Activated naive CD4-positive, alpha-beta T cell treated with anti-CD3 and anti-CD28 coated beads for 36 hours (primary cell): ENCODE measurements around the gene SNUPN. TPM values are rescaled to one million over a fixed set of nuclear protein-coding genes. Genes with fewer than 3 reads are reported as not detected.
"Not testable (repeated sequence)": the region's sequence is repeated elsewhere in the genome, so short reads cannot be mapped to it uniquely, and the experiment has no call there.

Experiments
- CTCF ChIA-PET: fragments of 350-600 bp; sonication (Branson Sonifier 250); formaldehyde crosslinking; loops from one replicate; lab custom pipeline; 2021; ENCODE audit warnings: antibody characterized with exemption; lab: Charles Lee
- DNase-seq: peaks from one replicate; pipeline ENCODE4 v3.0.0-alpha.2; 2020
- H3K27ac Mint-ChIP-seq: one replicate; pipeline ENCODE4 v1.8.0; 2021; ENCODE audit warnings: mild to moderate bottlenecking, mixed read lengths
- H3K27me3 Mint-ChIP-seq: one replicate; pipeline ENCODE4 v1.8.0; 2021; ENCODE audit warnings: low read depth, mixed read lengths
- H3K36me3 Mint-ChIP-seq: one replicate; pipeline ENCODE4 v1.8.0; 2021; ENCODE audit warnings: low read depth, mixed read lengths
- H3K4me1 Mint-ChIP-seq: one replicate; pipeline ENCODE4 v1.8.0; 2021; ENCODE audit warnings: low read depth, mixed read lengths
- H3K4me3 Mint-ChIP-seq: one replicate; pipeline ENCODE4 v1.8.0; 2021; ENCODE audit warnings: mild to moderate bottlenecking, moderate library complexity, mixed read lengths
- H3K9me3 Mint-ChIP-seq: one replicate; pipeline ENCODE4 v1.8.0; 2021; ENCODE audit warnings: mixed read lengths
- intact Hi-C: fragments of 100-400 bp; cut with micrococcal nuclease; formaldehyde crosslinking; loops from one replicate; pipeline ENCODE4 v1.15.1; 2023
- total RNA-seq, 2 experiments: library from RNA; stranded (reverse); gene quantifications; one replicate each; pipeline ENCODE4 v1.2.3, GENCODE V29; 2021

The SNUPN gene
- total RNA-seq, 2 experiments from 2014 or later = 28.5 to 33.1 TPM

DNA sequence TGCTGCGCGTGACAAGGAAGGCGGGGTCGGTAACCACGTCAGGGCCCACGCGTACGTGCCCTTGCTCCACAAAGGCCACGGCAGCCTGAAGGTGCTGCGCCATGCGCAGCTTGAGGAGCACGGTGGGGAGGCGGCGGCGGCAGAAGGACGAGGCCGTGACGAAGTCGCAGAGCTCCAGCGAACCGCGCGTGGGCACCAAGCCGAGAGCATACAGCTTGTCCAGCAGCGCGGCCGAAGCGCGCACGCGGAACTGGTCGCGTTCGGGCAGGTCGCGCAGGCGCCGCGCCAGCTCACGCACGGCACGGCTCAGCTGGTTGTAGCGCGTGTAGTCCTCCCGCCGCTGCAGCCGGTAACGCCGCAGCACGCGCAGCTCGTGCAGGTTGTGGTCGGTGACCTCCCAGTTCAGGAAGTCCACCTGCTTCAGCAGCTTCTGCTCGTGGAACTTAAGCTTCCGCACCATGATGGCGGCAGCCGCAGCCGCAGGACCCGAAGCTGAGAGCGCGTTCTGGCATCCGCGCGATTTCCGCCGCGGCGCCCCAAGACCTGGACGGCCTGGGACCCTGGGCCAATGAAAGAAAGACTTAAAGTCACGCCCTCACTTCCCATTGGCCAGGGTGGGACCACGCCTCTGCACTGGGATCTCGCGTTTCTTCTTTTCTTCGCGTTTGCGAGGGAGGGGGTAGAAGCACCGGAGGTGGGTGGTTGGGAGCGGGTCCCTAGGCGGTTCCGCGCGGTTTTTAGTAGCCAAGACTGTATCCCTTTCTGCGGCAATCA, 14.4 kb upstream of the SNUPN start, which contains the start of gene IMP3:
IMP3 (minus strand) TSS at position 516 of the 774 bp plus-strand sequence; CDS start at position 460, 56 bp downstream.
- intact Hi-C loops = loop anchor here (1.0 to 5.0 kb wide), 9 partner anchors 15 to 617 kb away; partner anchors contain the start of genes C15orf39, MAN2C1, NEIL1 and PPCDC
- Mint-ChIP-seq H3K27ac (peak within 1 kb of the TSS; percentile 91), H3K4me3 (peak within 1 kb of the TSS; percentile 95), H3K4me1 (peaks cover 30% of the 10 kb centered on the region), H3K27me3 (no peaks in the 10 kb centered on the region), H3K9me3 (no peaks in the 10 kb centered on the region), H3K36me3 (peaks cover 20% of the 10 kb centered on the region)
- DNase-seq = peak; percentile 97
- CTCF ChIA-PET = interaction anchor here (0.7 to 3.9 kb wide), 13 partner anchors 13 to 272 kb away, joined by 3 to 38 read pairs (median 4); partner anchors contain the start of genes MAN2C1 and SNUPN

DNA sequence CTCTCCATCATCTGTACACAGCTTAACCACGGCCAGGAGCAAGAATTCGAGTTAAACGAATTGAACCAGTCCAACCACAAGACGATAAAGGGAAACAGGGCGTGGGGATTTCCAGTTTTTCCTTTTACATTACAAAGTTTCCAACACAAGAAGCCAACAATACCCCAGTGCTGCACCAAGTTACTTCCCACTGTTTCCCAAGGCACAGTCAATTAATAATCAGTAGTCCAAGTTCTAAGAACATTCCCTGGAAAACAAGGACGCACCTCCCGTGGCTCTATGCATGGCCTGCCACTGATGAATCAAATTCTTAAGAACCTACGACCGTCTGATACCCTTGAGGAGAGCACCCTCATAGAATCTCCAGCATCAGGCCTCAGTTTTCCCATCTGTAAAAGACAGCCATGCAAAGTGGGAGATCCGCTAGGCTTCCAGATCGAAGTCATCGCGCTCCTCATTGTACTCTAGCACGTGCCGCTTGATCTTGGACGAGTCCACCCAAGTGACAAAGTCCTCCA, 13.7 kb upstream of the SNUPN start:
- CTCF ChIA-PET = interaction anchor here (0.7 to 3.9 kb wide), 8 partner anchors 13 to 272 kb away, joined by 3 to 38 read pairs (median 6); partner anchors contain the start of genes MAN2C1 and SNUPN
- Mint-ChIP-seq H3K4me1 (peaks cover 30% of the 10 kb centered on the region), H3K27ac (peak overlapping the region; percentile 91), H3K9me3 (no peaks in the 10 kb centered on the region), H3K27me3 (no peaks in the 10 kb centered on the region), H3K4me3 (peak overlapping the region; percentile 95), H3K36me3 (peaks cover 20% of the 10 kb centered on the region)
- no peak for DNase-seq
- intact Hi-C loops = loop anchor here (1.0 kb wide), 1 partner anchor 616 kb away; the partner anchor contains the start of gene PPCDC

DNA sequence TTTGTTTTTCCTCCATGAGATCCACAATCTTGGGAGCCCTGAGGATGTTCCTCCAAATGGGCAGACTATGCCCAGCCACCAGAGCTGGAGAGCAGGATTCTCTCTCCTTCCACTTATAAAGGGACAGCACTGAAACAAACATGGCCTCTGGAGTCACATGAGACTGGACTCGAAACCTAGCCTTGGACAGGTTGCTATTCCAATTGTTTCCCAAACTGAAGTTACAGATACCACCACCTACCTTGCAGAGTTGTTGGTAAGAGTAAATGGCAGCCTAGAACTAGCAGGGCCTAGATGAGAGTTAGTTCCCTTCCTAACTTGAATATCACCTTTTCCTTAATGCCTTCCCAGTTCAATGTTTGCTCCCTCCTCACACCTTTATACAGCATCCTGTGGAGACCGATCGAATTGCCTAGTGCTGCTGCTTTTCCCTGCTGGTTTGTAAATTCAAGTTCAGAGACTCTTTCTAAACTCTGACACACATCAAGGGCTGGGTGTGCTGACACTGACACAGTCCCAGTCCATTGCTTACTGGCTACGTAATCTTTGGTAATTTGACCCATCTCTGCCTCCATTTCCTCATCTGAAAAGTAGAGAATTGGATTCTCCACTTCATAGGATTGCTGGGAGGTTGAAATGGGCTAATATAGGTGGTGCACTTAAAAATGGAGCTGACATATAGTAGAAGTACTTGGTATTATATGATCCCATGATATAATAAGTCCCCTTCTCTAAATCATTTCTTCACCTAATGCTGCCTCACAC, 11.9 kb upstream of the SNUPN start:
- H3K27me3 Mint-ChIP-seq = no peaks in the 10 kb centered on the region
- CTCF ChIA-PET = interaction anchor here (0.8 to 3.9 kb wide), 4 partner anchors 10 to 182 kb away, joined by 3 to 24 read pairs (median 4); partner anchors contain the start of genes SNUPN and SNX33
- intact Hi-C loops = no loop called here
- H3K4me1 Mint-ChIP-seq = peaks cover 30% of the 10 kb centered on the region
- no peak for DNase-seq
- H3K27ac Mint-ChIP-seq = no peak overlapping the region
- peak overlapping the region; percentile 95 for H3K4me3 Mint-ChIP-seq
- no peaks in the 10 kb centered on the region for H3K9me3 Mint-ChIP-seq
- H3K36me3 Mint-ChIP-seq = peaks cover 20% of the 10 kb centered on the region

DNA sequence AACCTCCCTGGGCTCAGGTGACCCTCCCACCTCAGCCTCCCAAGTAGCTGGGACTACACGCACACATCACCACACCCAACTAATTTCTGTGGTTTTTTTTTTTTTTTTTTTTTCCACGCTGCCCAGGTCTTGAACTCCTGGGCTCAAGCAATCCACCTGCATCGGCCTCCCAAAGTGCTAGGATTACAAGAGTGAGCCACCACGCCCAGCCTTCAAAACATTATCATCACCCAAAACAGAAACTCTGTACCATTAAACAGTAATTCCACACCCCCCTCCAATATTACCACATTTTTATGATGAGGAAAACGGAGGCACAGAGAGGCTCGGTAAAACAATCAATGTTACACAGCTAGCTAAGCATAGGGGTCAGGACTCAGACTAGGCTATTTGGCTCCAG, 10.5 kb upstream of the SNUPN start:
- H3K4me3 Mint-ChIP-seq = no peak overlapping the region
- CTCF ChIA-PET = interaction anchor here (1.4 kb wide), 1 partner anchor 9 kb away, joined by 5 read pairs; no protein-coding TSS in a partner anchor
- peaks cover 29% of the 10 kb centered on the region for H3K4me1 Mint-ChIP-seq
- peaks cover 20% of the 10 kb centered on the region for H3K36me3 Mint-ChIP-seq
- H3K9me3 Mint-ChIP-seq = no peaks in the 10 kb centered on the region
- H3K27ac Mint-ChIP-seq = no peak overlapping the region
- DNase-seq = no peak
- intact Hi-C loops = no loop called here
- no peaks in the 10 kb centered on the region for H3K27me3 Mint-ChIP-seq

DNA sequence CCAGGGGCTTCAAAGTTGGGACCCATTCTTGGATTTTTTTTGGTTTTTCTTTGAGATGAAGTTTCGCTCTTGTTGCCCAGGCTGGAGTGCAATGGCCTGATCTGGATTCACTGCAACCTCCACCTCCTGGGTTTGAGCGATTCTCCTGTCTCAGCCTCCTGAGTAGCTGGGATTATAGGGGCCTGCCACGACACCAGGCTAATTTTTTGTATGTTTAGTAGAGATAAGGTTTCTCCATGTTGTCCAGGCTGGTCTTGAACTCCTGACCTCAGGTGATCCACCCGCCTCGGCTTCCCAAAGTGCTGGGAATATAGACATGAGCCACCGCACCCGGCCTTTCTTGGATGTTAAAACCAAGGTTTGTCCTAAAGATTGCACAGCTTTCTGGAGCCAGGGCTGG, 8.4 kb upstream of the SNUPN start:
- H3K9me3 Mint-ChIP-seq, H3K27ac Mint-ChIP-seq, DNase-seq, intact Hi-C loops, H3K27me3 Mint-ChIP-seq, CTCF ChIA-PET, H3K4me3 Mint-ChIP-seq: not testable (repeated sequence)
- Mint-ChIP-seq H3K36me3 (peaks cover 13% of the 10 kb centered on the region), H3K4me1 (peaks cover 26% of the 10 kb centered on the region)

DNA sequence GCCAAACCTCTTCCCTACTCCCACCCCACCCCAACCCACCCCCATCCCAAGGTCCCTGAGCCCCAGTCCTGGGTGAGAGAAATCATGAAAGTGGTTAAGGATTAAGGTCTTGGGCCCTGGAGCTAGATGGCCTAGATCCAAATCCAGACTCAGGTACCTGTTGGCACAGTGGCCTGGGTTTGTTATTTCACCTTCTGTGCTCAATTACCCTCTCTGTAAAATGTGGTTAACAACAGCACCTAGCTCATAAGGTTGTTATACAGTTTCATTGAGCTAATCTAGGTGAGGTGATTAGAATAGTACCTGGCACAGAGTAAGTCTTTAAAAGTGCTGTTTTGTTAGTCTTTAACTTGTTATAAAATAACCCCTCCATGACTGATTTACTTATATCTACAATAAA, 6.4 kb upstream of the SNUPN start:
- Mint-ChIP-seq H3K4me1 (peaks cover 15% of the 10 kb centered on the region), H3K36me3 (peaks cover 2% of the 10 kb centered on the region), H3K4me3 (no peak overlapping the region), H3K9me3 (no peaks in the 10 kb centered on the region), H3K27me3 (no peaks in the 10 kb centered on the region), H3K27ac (no peak overlapping the region)
- DNase-seq = no peak
- CTCF ChIA-PET = interaction anchor here (0.6 to 1.1 kb wide), 2 partner anchors 16 to 264 kb away, joined by 3 read pairs; partner anchors contain the start of genes MAN2C1 and SNX33
- intact Hi-C loops = no loop called here

DNA sequence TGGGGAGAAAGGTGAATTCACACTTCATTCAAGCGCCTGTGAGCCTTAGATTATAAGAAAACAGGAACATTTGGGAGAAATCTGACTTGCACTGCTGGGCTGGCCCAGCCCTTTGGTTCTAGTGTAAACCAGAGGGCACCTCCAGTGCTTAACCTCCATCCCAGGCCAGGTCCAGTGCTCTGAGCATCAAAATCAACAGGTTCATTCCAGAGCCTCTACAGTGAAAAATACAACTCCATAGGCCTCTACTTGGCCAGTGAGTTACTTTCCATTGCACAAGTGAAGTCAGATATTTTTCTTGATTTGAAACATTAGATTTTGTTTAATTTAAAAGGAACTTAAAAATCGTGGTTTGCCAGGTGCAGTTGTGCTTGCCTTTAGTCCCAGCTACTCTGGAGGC, 3.0 kb downstream of the SNUPN start:
- peak; percentile 8 for DNase-seq
- H3K9me3 Mint-ChIP-seq = no peaks in the 10 kb centered on the region
- no peaks in the 10 kb centered on the region for H3K27me3 Mint-ChIP-seq
- intact Hi-C loops = loop anchor here (10.0 kb wide), 1 partner anchor 838 kb away; the partner anchor contains the start of gene CSK
- CTCF ChIA-PET = no interaction called here
- no peak overlapping the region for H3K4me3 Mint-ChIP-seq
- peaks cover 57% of the 10 kb centered on the region for H3K4me1 Mint-ChIP-seq
- peak overlapping the region; percentile 92 for H3K27ac Mint-ChIP-seq
- H3K36me3 Mint-ChIP-seq = peaks cover 12% of the 10 kb centered on the region

DNA sequence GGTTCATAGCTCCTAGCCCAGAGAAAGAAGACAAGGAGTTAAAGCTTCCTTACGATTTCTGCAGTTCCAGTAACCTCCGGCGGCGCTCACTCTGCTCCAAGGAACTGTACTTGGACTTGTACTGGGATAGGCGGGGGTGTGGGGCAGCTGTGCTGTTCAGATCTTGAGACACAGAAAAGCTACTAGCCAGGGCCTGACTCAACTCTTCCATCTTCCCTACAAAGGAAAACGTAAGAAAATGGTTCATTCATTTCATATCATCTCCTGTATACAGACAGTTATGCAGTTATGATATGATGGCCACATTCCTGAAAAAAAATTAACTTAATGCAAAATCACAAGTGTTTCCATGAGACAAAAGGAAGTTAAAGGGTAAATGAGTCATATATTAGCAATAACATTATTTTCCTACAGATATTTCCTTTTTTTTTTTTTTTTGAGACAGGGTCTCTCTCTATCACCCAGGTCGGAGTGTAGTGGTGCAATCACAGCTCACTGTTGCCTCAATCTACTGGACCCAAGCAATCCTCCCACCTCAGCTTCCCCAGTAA, 4.6 kb downstream of the SNUPN start:
- peak; percentile 34 for DNase-seq
- CTCF ChIA-PET = interaction anchor here (0.9 to 1.7 kb wide), 5 partner anchors 19 to 253 kb away, joined by 3 to 8 read pairs (median 4); partner anchors contain the start of gene IMP3
- peak overlapping the region; percentile 41 for H3K4me3 Mint-ChIP-seq
- H3K27me3 Mint-ChIP-seq = no peaks in the 10 kb centered on the region
- no peaks in the 10 kb centered on the region for H3K9me3 Mint-ChIP-seq
- peaks cover 17% of the 10 kb centered on the region for H3K36me3 Mint-ChIP-seq
- H3K4me1 Mint-ChIP-seq = peaks cover 46% of the 10 kb centered on the region
- intact Hi-C loops = loop anchor here (10.0 kb wide), 1 partner anchor 836 kb away; the partner anchor contains the start of gene CSK
- peak overlapping the region; percentile 92 for H3K27ac Mint-ChIP-seq

DNA sequence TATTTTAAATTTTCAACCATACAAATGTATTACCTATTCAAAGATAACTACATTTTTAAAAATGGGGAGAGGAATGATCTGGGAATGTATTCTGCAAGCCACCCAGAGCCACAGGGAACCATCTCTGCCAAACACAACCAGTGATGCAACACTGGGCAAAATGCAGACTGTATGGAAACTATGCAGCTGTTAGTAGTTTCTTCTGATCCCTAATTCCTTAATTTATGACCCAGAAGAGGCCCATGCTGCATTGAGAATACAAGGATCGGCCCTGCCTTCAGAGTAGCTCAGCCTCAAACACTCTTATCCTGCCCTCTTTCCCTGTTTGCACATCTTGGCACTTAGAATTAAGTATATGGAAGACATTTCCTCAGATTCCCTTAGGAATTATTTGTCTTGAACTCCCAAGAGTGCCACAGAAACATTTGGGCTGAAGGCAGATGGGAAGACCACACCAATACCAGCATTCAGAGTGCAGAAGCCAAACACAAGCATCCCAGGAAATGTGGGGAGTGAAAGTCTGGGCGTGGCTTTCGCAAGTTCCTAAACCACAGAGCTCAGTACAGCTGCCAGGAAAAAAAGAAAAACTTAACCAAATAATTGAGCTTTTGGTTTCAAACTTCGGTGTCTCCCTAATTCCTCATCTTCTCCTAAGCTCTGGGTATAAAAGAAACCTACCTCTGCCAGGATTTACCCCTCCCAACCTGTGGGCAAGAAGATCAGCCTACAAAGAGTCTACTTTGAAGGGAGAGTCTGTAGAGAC, 5.3 kb downstream of the SNUPN start:
- Mint-ChIP-seq H3K4me1 (peaks cover 46% of the 10 kb centered on the region), H3K9me3 (no peaks in the 10 kb centered on the region), H3K27me3 (no peaks in the 10 kb centered on the region), H3K4me3 (peak overlapping the region; percentile 41), H3K27ac (peak overlapping the region; percentile 92), H3K36me3 (peaks cover 21% of the 10 kb centered on the region)
- CTCF ChIA-PET = interaction anchor here (0.6 to 1.7 kb wide), 8 partner anchors 20 to 438 kb away, joined by 3 to 8 read pairs (median 3); partner anchors contain the start of gene IMP3
- intact Hi-C loops = loop anchor here (10.0 kb wide), 1 partner anchor 835 kb away; the partner anchor contains the start of gene CSK
- no peak for DNase-seq

DNA sequence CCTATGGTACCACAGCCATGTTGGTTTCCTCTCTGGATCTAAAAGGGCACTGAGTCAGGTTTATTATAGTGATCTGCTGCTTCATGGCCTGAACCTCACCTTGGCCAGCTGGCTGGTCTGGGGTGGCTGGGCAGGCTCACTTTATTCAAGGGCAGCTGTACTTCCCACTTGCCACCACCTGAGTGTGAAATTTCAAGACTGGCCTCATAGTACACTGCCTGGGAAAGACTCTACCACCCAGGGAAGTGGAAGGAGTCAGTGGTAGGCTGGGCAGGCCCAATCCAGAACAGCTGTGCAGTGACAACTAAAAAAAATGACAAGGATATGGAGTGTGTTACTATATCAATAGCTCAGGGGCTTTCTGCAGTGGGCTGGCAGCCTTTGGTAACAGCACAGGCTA, 8.8 kb downstream of the SNUPN start:
- Mint-ChIP-seq H3K9me3 (no peaks in the 10 kb centered on the region), H3K4me3 (no peak overlapping the region), H3K27me3 (no peaks in the 10 kb centered on the region), H3K27ac (no peak overlapping the region), H3K4me1 (peaks cover 28% of the 10 kb centered on the region), H3K36me3 (peaks cover 37% of the 10 kb centered on the region)
- intact Hi-C loops = no loop called here
- no peak for DNase-seq
- CTCF ChIA-PET = interaction anchor here (1.6 kb wide), 1 partner anchor 24 kb away, joined by 11 read pairs; the partner anchor contains the start of gene IMP3
